ENCODE data around the gene FXYD1.

- no peak for TF ChIP-seq CTCF (IDR thresholded peaks at IDR 0.05)
- no peak for TF ChIP-seq ZFX (IDR thresholded peaks at IDR 0.05; ENCODE audit: borderline replicate concordance)
Measured at GRCh38 chr19:35119091-35119490, 19.5 kb upstream of the FXYD1 start.

Data from 22Rv1 (cell line).